Fibroblast of villous mesenchyme (primary cell): ENCODE data around the gene UBE2D1. TPM values are rescaled to one million over a fixed set of nuclear protein-coding genes. Genes with fewer than 3 reads are reported as not detected.
A peak's percentile ranks its signal among the peaks of the same experiment; 100 is the strongest.

Experiments used
- DNase-seq: peaks from one replicate; pipeline ENCODE4 v3.0.0-alpha.2; 2010; ENCODE audit warnings: low read depth
- H3K4me3 ChIP-seq: 2 replicates; pipeline ENCODE4 v1.5.1; 2011; ENCODE audit warnings: low read depth, mild to moderate bottlenecking, low read length
- total RNA-seq: library from RNA; depleted of rRNA; stranded (reverse); fragments of >200 nt; gene quantifications from 2 replicates; pipeline ENCODE4 v1.2.3, GENCODE V29; 2012
- TF ChIP-seq, protein P1 (sequence below): IDR thresholded peaks from 2 replicates; pipeline ENCODE4 v1.5.1; 2012; ENCODE audit warnings: low read depth, mild to moderate bottlenecking, low read length; ENCODE audit not compliant: insufficient read depth

UBE2D1 gene
- total RNA-seq, 1 donor, result 27.6 TPM

DNA sequence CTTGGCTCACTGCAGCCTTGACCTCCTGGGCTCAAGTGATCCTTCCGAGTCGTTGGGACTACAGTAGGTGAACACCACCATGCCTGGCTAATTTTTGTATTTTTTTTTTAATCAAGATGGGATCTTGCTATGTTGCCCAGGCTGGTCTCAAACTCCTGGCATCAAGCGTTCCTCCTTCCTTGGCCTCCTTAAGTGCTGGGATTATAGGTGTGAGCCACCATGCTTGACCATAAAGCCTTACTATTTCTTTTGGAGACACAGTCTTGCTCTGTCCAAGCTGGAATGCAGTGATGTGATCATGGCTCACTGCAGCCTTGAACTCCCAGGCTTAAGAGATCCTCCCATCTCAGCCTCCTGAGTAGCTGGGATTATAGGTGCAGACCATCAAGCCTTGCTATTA is 63.0 kb downstream of the UBE2D1 start:
- H3K4me3 ChIP-seq, result no peak overlapping the region
- TF ChIP-seq, protein P1, sequence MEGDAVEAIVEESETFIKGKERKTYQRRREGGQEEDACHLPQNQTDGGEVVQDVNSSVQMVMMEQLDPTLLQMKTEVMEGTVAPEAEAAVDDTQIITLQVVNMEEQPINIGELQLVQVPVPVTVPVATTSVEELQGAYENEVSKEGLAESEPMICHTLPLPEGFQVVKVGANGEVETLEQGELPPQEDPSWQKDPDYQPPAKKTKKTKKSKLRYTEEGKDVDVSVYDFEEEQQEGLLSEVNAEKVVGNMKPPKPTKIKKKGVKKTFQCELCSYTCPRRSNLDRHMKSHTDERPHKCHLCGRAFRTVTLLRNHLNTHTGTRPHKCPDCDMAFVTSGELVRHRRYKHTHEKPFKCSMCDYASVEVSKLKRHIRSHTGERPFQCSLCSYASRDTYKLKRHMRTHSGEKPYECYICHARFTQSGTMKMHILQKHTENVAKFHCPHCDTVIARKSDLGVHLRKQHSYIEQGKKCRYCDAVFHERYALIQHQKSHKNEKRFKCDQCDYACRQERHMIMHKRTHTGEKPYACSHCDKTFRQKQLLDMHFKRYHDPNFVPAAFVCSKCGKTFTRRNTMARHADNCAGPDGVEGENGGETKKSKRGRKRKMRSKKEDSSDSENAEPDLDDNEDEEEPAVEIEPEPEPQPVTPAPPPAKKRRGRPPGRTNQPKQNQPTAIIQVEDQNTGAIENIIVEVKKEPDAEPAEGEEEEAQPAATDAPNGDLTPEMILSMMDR, result no peak
- no peak for DNase-seq

DNA sequence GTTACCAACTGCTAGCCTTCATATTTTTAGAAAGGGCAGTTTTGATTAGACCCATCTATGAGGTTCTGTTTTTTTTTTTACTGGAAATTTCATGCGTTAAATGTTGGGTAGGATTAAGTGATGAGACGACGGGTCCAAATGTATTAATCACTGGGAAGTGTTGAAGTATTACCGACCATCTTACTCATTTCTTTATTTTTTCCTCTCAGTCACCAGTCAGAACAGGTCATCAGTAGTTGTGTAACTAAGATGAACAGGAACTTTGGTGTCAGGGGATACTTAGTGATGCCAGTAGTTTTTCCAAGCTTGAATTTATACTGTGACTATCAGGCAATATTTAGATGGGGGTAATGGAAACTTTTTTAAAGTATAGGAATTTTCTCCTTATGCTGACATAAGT is 64.6 kb downstream of the UBE2D1 start:
- DNase-seq, result no peak
- H3K4me3 ChIP-seq, result no peak overlapping the region
- TF ChIP-seq, protein P1, result no peak

GRCh38 chr10:58400609-58401008 is 65.8 kb downstream of the UBE2D1 start:
- DNase-seq, result peak; percentile 64
- TF ChIP-seq, protein P1, result no peak
- H3K4me3 ChIP-seq, result no peak overlapping the region

DNA sequence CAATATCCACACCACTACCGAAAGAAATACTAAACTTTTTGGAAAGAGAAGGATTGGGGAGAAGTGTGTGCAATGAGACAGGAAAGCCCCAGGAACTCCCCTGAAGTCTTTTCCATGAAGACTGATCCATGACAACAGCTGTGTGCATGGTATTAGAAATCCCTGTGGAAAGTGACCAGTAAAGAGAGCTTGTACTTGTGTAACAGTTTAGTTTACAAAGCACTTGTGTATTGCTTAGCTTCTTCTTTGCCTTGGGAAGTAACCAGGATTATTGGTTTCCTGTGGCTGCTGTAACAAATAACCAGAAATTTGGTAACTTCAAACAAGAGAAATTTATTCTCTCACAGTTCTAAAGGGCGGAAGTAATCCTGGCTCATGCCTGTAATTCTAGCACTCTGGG is 69.2 kb downstream of the UBE2D1 start:
- no peak for DNase-seq
- H3K4me3 ChIP-seq, result no peak overlapping the region
- TF ChIP-seq, protein P1, result no peak

- DNase-seq, result no peak
- TF ChIP-seq, protein P1, result no peak
- H3K4me3 ChIP-seq, result no peak overlapping the region
Observed at GRCh38 chr10:58409956-58410610, 75.3 kb downstream of the UBE2D1 start.

- DNase-seq, result peak; percentile 76
- TF ChIP-seq, protein P1, result no peak
- H3K4me3 ChIP-seq, result no peak overlapping the region
Observed at GRCh38 chr10:58412502-58412961, 77.7 kb downstream of the UBE2D1 start.
